Activated CD4-positive, alpha-beta T cell treated with anti-CD3 and anti-CD28 coated beads for 24 hours (primary cell): ENCODE results near the gene TNFAIP2.

ENCODE experiments used
- DNase-seq, 2 donors: peaks; one replicate each; pipeline ENCODE4 v3.0.0-alpha.2; 2020; ENCODE audit warnings: low read depth in 2 of 2

TNFAIP2 gene

DNA sequence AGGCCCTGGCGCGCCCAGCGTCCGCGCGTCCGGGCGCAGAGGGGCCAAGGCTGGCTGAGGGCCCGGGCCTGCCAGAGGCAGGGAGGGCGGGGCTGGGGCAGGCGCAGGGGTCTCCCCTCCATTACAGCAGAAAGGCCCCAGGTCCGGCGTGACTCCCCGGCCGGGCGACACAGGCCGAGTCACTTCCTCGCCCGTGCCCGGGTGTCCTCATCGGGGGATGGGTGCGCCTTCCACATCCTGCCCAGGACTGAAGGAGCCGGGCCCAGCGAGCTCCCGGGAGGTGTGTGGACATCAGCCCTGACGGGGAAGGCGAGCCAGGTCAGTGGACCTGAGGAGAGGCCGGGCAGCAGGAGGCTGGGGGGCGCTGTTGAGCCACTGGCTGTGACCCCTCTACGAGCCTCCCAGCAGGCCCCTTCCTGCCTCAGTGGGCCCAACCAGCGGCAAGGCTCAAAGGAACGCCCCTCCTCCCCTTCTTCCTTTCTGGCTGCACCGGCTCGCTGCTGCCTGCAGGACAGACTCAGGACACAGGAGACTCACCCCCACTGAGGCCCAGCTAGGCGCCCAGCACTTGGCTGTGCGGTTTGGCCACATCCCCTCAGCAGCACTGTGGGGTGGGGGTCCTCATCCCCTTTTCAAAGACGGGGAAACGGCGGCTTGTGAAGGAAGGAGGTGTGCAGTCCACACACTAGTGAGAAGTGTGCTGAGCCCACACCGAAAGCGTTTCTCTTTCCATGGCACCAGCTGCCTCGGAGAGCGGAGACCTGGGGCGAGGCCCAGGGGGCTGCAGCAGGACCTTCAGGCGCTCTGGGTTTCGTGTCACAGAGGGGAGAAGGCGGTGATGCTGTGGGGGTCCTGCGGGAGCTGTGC is 606 bp downstream of the TNFAIP2 start:
- no peak for DNase-seq

DNA sequence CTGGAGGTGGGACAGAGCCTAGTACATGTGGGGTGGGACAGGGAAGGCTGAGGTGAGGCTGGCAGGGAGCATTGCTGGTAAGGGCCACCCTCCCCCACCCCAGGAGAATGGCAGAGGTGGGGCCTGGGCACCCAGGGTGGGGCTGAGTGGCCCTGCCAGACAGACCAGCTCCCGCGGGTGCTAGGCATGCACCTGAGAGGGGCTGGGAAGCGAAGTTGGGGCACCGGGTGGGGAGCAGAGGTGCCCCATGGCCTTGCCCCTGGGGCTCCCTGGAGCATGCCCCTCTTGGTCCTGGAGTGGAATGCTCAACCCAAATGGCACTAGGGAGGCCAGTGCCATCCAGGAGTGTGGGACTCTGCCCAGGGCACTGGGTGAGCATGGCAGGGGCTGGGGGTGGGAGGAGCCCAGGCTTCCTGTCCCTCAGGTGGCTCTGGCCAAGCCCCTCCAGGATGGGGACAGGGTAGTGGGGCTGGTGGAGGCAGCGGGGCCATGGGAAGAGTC is 1.3 kb downstream of the TNFAIP2 start:
- DNase-seq = no peak

DNA sequence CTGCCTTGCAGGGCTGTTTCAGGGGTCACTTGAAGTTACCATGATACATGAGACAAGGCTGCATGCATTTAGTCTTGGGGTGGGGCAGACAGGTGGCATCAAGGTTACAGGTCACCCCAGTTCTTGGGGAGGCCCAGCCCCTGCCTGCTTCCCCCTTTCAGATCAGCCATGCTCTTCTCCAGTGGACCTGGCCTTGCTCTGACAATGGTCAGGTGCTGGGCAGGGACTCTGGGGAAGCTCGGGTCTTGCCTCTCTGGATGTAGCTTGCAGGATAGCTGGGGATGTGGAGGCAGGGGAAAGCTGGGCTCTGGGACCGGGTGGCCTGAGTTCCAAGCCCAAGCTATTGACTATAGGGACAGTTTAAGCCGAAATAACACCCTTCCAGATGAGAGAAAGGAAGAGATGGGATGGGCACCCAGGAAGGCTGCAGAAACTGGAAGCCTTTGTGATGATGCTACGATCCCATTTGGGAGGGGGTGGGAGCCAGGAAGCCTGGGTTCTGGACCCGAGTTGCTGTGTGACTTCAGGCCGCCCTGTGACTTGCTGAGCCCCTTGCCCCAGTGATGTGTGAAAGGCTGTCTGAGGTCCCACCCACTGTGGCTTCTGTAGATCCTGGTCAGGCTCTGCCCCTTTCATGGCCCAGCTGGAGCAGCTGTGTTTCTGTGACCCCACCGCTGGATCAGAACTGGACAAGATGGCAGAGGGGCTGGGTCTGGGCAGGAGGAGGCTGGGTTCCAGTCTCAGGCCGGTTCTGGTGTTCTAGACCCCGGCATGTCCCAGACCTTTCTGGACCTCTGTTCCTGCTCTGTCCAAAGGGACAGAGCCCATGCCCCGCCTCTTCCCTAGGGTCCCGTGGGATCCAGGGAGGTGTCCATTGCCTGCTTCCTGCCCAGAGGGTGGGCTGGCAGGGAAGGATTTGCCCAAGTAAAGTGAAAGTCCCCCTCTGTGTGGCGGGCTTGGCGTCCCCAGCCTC is 2.1 kb downstream of the TNFAIP2 start:
- DNase-seq = no peak

DNA sequence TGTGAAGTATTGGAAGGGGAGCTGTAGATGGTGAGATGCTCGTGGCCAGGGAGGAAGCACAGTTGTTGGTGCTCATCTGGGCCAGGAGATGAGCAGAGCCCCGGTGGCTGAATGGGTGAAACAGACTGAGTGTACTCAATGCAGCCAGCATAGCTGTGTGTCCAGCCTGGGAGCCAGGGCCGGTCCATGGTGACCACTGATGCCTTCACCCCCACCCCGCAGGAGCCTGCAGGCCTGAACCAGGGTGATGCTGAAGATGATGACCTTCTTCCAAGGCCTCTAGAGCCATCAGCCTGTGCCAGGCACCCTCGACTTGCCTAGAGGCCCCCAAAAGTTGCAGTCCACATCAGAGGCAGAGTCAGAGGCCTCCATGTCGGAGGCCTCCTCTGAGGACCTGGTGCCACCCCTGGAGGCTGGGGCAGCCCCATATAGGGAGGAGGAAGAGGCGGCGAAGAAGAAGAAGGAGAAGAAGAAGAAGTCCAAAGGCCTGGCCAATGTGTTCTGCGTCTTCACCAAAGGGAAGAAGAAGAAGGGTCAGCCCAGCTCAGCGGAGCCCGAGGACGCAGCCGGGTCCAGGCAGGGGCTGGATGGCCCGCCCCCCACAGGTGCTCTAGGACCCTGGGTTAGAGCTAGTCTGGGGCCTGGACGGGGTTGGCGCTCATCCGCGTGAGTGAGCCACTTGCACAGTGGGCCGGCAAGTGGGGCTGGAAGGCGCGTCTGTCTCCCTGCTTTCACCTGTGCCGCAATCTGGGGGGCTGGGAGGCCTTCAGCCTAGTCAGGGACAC is 3.0 kb downstream of the TNFAIP2 start:
- no peak for DNase-seq

DNA sequence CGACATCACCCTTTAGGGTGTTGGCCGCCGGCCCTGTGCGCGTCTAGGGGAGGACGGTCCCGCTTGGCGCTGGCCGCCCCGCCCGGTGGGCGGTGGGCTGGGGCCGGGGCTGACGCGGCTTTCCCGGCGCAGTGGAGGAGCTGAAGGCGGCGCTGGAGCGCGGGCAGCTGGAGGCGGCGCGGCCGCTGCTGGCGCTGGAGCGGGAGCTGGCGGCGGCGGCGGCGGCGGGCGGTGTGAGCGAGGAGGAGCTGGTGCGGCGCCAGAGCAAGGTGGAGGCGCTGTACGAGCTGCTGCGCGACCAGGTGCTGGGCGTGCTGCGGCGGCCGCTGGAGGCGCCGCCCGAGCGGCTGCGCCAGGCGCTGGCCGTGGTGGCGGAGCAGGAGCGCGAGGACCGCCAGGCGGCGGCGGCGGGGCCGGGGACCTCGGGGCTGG is 3.6 kb downstream of the TNFAIP2 start:
- no peak for DNase-seq

DNA sequence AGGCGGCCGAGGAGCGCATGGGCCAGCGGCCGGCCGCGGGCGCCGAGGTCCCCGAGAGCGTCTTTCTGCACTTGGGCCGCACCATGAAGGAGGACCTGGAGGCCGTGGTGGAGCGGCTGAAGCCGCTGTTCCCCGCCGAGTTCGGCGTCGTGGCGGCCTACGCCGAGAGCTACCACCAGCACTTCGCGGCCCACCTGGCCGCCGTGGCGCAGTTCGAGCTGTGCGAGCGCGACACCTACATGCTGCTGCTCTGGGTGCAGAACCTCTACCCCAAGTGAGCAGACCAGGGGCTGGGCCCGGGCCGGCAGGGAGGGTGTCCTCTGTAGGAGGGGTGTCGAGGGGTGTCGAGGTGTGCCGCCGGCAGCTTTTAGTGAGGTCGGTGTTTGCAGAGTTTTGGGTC is 4.1 kb downstream of the TNFAIP2 start:
- DNase-seq = no peak

DNA sequence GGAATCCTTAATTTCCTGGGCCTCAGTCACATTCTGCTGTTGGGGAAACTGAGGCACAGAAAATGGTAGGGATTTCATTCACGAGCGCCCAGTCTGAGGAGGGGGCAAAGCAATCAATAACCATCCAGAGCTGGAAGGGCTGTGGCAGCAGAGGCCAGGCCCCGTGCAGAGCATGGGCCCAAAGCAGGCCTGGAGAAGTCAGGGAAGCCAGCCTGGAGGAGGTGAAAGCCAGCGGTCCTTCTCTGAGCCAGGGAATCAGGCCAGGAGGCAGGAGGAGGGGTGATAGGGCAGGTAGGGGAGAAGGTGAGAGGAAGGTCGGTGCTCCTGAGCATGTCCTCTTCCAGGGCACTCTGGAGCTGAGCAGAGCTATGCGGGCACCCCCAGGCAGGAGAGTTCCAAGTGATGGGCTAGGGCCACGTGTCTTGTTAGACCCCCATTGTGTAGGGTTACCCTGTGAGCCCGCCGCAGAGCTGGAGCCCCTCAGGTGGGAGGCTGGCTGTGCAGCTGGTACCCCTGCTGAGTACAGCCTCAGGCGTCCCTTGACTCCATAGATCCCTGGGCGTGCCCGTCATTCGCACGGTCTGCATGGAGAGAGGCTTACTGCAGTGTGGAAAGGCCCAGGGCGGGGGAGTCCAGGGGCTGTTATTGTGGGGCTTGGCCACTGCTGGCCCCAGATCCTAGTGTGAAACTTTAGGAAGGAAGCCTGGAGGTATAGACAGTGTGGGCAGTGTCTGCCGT is 4.8 kb downstream of the TNFAIP2 start:
- no peak for DNase-seq

DNA sequence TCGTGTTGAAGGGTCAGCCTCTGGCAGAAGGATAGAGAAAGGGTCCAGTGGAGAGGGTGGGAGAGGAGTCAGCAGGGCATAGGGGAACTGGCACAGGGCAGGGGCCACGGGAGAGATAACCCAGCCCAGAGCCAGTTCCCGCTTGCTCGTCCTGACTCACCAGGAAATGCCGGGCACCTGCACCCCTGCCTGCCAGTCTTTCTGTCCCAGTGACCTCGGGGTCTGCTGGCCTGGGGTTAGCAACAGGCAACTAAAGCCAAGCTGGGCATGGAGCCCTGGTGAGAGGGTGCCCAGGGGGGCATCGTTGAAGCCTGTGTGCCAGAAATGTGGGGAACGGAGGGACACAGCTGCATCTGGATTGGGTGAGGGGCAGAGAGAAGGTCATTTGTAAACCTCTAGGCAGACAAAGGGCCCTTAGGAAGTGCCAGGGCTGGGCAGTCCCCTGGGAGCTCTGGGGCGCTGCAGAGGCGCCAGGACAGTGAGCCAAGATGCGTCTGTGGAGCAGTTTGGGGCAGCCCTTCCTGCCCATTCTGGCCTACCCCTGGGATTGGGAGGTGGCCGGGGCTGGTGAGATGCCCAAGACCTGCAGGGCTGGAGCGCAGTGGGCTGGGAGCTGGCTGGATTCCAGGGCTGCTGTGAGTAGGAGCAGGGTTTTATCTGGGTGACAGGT is 5.5 kb downstream of the TNFAIP2 start:
- DNase-seq = no peak

DNA sequence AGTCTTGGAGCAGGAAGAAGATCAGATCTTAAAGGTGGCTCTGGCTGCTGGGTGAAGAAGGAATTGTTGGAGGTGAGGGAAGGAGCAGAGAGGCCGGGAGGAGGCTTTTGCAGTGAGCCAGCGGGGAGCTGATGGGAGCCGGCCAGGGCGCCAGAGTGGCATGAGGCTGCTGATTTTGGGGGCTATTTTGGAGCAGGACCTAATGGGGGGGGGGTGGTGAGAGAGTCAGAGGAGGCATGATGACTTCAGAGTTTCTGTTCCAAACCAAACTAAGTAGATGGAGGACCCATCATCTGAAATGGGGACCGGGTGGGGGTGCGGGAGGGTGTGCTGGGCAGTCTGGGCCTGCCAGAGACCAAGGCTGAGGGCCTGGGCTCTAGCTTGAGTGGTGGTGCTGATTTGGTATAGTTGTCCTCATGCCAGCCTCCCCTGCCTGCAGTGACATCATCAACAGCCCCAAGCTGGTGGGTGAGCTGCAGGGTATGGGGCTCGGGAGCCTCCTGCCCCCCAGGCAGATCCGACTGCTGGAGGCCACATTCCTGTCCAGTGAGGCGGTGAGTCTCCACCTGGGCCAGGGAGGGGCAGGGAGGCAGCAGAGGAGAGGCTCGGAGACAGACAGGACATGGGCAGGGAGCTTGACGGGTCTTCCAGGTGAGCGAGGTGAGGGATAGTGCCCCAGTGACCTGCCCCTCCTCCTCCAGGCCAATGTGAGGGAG is 6.2 kb downstream of the TNFAIP2 start:
- no peak for DNase-seq

DNA sequence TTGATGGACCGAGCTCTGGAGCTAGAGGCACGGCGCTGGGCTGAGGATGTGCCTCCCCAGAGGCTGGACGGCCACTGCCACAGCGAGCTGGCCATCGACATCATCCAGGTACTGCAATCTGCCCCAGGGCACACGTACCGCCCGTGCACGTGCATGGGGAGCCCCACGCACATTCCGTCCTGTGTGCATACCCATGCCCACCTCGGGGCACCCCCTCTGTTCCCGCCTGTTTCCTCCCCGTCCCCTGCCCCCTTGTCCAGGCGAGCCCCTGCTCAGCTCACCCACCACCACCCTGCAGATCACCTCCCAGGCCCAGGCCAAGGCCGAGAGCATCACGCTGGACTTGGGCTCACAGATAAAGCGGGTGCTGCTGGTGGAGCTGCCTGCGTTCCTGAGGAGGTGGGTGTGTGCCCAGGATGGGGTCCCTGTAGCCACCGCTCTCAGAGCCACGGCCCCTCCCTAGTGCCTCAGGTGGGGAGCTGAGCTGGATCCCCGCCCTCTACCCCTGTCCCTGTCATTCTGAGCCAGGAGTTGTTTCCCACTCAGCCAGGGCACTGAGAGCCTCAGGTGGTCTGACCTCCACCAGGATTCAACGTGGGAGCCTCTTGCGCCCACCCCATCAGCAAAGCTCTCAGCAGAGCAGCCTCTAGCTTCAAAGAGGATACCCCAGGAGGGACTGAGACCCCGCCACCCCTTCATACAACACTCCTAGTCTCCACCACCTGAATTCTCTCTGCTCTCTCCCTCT is 6.9 kb downstream of the TNFAIP2 start:
- no peak for DNase-seq

DNA sequence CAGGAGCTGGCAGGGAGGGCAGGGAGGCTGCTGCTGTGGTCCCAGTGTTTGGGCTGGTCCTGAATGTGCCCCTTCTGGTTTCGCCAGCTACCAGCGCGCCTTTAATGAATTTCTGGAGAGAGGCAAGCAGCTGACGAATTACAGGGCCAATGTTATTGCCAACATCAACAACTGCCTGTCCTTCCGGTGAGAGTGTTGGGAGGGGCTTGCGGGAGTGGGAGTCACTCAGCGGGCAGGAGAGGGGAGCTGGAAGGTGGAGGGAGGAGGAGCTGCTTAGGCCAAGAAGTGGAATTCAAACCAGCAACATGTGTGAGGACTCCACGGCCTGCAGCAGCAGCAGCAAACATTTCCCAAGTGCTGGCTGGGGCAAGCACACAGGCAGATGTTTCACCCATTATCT is 7.7 kb downstream of the TNFAIP2 start:
- no peak for DNase-seq

DNA sequence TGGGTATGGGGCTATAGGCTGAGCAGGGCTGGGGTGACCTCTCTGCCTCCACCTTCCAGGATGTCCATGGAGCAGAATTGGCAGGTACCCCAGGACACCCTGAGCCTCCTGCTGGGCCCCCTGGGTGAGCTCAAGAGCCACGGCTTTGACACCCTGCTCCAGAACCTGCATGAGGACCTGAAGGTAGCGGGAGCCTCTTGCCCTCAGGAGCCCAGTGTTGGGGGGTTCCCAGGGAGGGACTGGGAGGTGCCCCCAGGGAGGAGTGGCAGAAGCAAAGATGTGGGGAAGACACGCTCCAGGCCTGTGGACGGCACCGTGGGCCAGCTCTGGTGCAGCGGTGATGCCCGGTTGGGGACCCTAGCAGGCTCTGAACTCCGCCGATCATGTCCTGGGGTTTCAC is 8.3 kb downstream of the TNFAIP2 start:
- no peak for DNase-seq

DNA sequence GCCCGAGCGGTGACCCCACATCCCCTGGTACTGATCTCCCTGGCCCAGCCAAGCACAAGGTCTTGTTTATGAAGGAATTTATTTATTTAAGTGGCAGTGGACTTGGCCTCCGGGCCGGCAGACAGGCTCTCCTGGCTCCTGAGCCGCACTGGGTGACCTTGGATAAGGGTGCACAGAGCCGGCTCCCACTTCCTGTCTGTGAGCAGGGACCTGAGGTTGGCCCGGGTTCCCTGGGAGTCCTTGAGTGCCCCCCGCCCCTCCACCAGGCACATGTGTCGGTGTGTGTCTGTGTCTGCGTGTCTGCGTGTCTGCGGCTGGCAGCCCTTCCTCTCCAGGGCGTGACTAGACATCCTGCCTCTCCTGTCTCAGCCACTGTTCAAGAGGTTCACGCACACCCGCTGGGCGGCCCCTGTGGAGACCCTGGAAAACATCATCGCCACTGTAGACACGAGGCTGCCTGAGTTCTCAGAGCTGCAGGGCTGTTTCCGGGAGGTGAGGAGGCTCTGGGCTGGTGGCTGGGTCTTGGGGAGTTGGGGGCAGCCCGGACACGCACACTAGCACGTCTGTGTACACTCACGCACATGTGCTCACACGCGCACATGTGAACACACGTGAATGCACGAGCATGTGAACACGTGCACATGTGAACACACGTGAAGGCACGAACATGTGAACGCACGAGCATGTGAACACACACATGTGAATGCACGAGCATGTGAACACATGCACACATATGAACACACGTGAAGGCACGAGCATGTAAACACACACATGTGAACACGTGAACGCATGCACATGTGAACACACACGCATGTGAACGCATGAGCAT is 9.3 kb downstream of the TNFAIP2 start:
- DNase-seq = no peak

DNA sequence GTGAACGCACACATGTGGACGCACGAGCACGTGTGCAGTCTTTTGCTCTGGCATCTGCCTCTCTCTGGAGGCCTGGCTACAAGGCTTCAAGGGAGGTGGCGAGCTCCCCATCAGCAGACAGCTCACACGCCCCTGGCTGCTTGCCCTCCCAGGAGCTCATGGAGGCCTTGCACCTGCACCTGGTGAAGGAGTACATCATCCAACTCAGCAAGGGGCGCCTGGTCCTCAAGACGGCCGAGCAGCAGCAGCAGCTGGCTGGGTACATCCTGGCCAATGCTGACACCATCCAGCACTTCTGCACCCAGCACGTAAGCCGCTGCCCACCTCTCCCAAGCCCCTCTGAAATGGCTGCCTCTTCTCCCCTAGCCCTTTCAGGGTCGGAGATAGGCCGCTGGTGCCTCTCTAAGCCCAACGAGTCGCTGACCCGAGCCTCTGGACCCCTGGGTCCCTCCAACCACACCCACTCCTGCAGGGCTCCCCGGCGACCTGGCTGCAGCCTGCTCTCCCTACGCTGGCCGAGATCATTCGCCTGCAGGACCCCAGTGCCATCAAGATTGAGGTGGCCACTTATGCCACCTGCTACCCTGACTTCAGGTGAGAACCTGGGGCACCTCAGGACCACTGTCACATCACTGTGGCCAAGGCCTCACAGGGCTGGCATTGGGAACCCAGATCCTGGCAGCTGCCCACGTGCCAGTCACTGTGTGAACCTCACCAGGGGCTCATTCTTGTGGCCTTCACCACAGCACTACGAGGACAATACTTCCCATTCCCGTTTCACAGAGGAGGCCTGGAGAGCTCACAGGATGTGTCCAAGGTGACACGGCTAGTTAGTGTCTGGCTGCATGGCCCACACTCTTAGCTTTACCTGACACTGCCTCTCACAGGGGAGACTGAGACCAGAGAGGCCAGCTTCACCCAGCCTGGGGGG is 10.2 kb downstream of the TNFAIP2 start:
- DNase-seq = no peak

DNA sequence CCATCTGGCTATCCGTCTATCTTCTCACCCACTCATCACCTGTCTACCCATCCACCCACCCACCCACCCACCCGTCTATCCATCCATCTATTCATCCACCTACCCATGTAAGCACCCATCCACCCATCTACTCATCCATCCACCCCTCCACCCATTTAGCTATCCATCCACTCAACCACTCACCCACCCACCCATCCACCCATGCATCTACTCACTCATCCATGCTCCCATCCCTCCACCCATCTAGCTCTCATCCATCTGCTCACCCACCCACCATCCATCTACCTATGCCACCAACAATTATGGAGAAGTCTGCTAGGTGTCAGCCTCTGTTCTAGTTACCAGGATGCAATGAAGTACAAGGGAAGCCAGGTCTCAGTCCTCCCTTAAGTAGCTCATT is 11.1 kb downstream of the TNFAIP2 start:
- no peak for DNase-seq

DNA sequence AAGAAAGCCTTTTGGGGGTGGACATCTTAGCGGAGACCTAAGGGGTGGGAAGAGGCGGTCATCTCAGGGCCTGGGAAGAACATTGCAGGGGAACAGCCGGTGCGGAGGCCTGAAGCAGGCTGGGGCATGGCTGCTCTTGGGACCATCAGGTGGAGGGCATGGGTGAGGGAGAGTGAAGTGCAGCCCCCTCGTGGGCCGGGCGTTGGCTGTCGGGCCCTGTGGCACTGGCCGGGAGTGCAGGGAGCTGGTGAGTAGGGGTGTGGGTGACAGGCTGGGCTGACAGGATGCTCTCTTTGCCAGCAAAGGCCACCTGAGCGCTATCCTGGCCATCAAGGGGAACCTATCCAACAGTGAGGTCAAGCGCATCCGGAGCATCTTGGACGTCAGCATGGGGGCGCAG is 11.7 kb downstream of the TNFAIP2 start:
- DNase-seq = no peak
